ENCODE data around the gene RHBG. TPM values are rescaled to one million over a fixed set of nuclear protein-coding genes. Genes with fewer than 3 reads are reported as not detected.

RHBG gene
- total and polyA plus RNA-seq, 2 donors, result 0.05 to 0.37 TPM

DNA sequence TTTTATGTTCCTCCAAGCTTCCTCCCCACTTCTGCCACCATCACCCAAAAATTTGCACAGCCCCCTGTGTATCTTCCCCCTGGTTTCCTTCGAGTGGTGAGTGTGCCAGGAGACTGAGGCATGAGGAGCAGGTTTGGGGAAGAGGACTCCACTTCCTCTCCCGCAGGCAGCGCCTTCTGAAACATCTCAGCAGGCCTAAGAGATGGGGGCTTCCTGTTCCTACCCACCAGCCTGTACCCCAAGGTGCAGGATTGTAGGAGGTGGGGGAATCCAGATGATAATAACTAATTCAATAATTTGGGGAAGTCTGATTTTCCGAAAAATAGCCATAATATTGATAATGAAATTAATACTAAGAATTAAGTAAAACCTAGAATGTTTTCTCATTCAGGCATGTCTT, 62.4 kb downstream of the RHBG start:
- Histone ChIP-seq H3K36me3 (ENCODE audit: control insufficient read depth in 2 of 2, insufficient read depth in 2 of 2, low read length in 1 of 2) (no peaks in the 10 kb centered on the region), H3K4me1 (ENCODE audit: control insufficient read depth in 2 of 2, insufficient read depth in 2 of 2, low read length in 2 of 2) (peaks cover 7 to 10% of the 10 kb centered on the region in 2 donors), H3K27me3 (ENCODE audit: control insufficient read depth in 2 of 2, insufficient read depth in 1 of 2, low read length in 1 of 2) (peaks cover 61 to 100% of the 10 kb centered on the region in 2 donors), H3K27ac (ENCODE audit: low read depth in 1 of 2, low read length in 1 of 2) (no peak overlapping the region), H3K4me3 (ENCODE audit: low read length in 2 of 2) (no peak overlapping the region), H3K9me3 (ENCODE audit: control insufficient read depth in 2 of 2, insufficient read depth in 1 of 2, low read length in 1 of 2) (no peaks in the 10 kb centered on the region)
- no peak for DNase-seq (ENCODE audit: low read depth in 6 of 9, low spot score in 9 of 9)
- WGBS, result 19% methylated on average over 4 of the region's 4 CpGs

DNA sequence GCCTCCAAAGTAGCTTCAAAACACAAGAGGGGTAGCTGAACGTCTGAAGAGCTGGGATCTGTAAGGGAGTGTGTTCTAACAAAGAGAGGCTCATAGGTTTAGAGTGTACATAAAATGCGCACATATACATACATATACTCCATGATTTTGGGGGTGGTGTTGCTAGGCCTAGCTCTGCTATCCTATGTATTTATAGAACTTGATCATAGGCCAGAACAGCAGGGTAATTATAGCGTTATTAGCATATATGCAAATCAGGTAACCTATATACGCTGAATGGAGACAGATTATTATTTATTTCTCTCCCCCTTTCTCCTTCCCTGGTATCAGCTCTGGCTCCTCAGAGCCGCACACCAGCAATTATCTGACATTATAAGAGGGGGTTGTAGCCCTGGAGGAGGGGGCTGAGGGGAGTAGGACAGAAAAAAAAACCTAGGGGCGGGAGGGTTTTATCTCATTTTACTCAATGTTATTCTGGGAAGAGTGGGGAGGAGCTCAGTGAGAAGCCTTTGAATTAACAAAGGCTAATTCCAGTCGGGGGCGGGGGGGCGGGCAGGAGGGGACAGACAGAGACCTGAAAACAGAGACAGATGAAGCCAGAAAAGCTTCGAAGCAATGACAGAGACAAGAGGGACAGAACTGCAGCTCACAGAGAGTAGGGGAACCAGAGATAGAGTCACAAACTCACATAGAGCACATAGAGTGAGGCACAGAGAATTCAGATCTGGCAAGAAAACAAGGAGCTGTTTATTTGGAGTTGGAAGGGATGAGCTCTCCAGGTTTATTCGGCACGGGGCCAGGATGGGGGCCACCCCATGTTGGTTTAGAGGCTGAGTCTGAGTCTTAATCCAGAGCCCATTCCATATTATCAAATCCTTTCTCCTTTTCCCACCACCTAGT, 63.0 kb downstream of the RHBG start:
- H3K27me3 ChIP-seq (ENCODE audit: control insufficient read depth in 2 of 2, insufficient read depth in 1 of 2, low read length in 1 of 2), result peaks cover 60 to 100% of the 10 kb centered on the region in 2 donors
- no peak overlapping the region for H3K27ac ChIP-seq (ENCODE audit: low read depth in 1 of 2, low read length in 1 of 2)
- peaks cover 7 to 12% of the 10 kb centered on the region in 2 donors for H3K4me1 ChIP-seq (ENCODE audit: control insufficient read depth in 2 of 2, insufficient read depth in 2 of 2, low read length in 2 of 2)
- H3K4me3 ChIP-seq (ENCODE audit: low read length in 2 of 2), result no peak overlapping the region
- no peaks in the 10 kb centered on the region for H3K9me3 ChIP-seq (ENCODE audit: control insufficient read depth in 2 of 2, insufficient read depth in 1 of 2, low read length in 1 of 2)
- H3K36me3 ChIP-seq (ENCODE audit: control insufficient read depth in 2 of 2, insufficient read depth in 2 of 2, low read length in 1 of 2), result no peaks in the 10 kb centered on the region
- 18% methylated on average over 12 of the region's 12 CpGs for WGBS
- no peak for DNase-seq (ENCODE audit: low read depth in 6 of 9, low spot score in 9 of 9)

DNA sequence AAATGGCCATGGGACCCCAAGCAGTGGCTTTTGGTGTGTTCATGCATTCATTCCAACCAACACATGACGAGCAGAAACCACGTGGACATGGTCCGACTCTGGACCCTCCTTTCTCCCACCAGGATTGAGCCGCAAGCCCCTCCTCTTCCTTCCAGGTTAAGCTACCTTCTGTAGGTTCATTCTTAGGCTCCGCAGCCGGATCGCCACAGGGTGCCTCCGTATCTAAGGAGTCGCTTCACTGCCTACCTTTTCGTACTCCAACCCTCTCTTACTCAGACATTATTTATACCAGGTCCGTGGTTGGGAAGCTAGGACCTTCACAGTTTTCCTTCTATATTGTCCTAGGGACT, 63.6 kb downstream of the RHBG start:
- Histone ChIP-seq H3K27ac (ENCODE audit: low read depth in 1 of 2, low read length in 1 of 2) (no peak overlapping the region), H3K27me3 (ENCODE audit: control insufficient read depth in 2 of 2, insufficient read depth in 1 of 2, low read length in 1 of 2) (peaks cover 64 to 100% of the 10 kb centered on the region in 2 donors), H3K36me3 (ENCODE audit: control insufficient read depth in 2 of 2, insufficient read depth in 2 of 2, low read length in 1 of 2) (no peaks in the 10 kb centered on the region), H3K4me1 (ENCODE audit: control insufficient read depth in 2 of 2, insufficient read depth in 2 of 2, low read length in 2 of 2) (peaks cover 7 to 12% of the 10 kb centered on the region in 2 donors), H3K4me3 (ENCODE audit: low read length in 2 of 2) (no peak overlapping the region), H3K9me3 (ENCODE audit: control insufficient read depth in 2 of 2, insufficient read depth in 1 of 2, low read length in 1 of 2) (no peaks in the 10 kb centered on the region)
- DNase-seq (ENCODE audit: low read depth in 6 of 9, low spot score in 9 of 9), result no peak
- WGBS, result 6% methylated on average over 11 of the region's 11 CpGs

DNA sequence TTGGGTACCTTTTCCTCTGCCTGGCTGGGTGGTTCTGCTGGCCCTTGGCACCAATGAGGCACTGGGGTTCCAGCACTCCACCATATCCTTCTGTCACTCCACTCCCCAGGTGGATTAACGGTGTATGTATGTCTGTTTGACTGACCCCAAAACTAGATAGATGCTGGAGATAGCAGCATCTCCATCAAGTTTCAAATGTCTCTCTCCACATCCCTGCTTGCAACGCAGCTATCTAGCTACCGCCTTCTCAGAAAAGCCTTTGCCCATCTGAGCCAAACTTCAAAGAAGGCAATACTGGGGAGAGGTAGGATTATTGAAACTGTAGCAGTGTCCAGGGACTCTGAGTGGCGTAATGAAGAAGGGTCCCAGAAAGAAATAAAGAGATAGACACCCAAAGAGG, 64.0 kb downstream of the RHBG start:
- H3K27me3 ChIP-seq (ENCODE audit: control insufficient read depth in 2 of 2, insufficient read depth in 1 of 2, low read length in 1 of 2), result peaks cover 66 to 100% of the 10 kb centered on the region in 2 donors
- H3K27ac ChIP-seq (ENCODE audit: low read depth in 1 of 2, low read length in 1 of 2), result no peak overlapping the region
- no peaks in the 10 kb centered on the region for H3K9me3 ChIP-seq (ENCODE audit: control insufficient read depth in 2 of 2, insufficient read depth in 1 of 2, low read length in 1 of 2)
- H3K4me3 ChIP-seq (ENCODE audit: low read length in 2 of 2), result no peak overlapping the region
- H3K36me3 ChIP-seq (ENCODE audit: control insufficient read depth in 2 of 2, insufficient read depth in 2 of 2, low read length in 1 of 2), result no peaks in the 10 kb centered on the region
- H3K4me1 ChIP-seq (ENCODE audit: control insufficient read depth in 2 of 2, insufficient read depth in 2 of 2, low read length in 2 of 2), result peaks cover 7 to 12% of the 10 kb centered on the region in 2 donors
- WGBS, result 34% methylated on average over 4 of the region's 4 CpGs
- DNase-seq (ENCODE audit: low read depth in 6 of 9, low spot score in 9 of 9), result no peak

DNA sequence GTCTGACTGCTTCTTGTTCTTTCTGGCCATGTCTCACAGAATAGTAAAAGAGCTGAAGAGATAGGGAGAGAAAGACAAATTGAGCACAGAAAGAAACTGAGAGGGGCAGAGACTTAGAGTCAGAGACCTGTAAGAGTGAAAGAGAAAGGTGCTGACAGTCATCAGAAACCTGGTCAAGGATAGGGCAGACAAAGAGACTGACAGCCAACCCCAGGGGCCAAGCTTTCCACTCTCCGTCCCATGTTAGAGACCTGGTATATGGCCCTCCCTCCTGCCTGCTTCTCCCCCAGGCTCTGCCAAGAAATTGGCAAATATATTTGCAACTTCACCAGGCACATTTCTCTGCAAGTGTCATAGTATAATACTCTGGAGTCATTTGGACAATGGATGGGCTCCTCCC, 64.6 kb downstream of the RHBG start:
- peaks cover 7 to 12% of the 10 kb centered on the region in 2 donors for H3K4me1 ChIP-seq (ENCODE audit: control insufficient read depth in 2 of 2, insufficient read depth in 2 of 2, low read length in 2 of 2)
- no peaks in the 10 kb centered on the region for H3K36me3 ChIP-seq (ENCODE audit: control insufficient read depth in 2 of 2, insufficient read depth in 2 of 2, low read length in 1 of 2)
- H3K27me3 ChIP-seq (ENCODE audit: control insufficient read depth in 2 of 2, insufficient read depth in 1 of 2, low read length in 1 of 2), result peaks cover 72 to 100% of the 10 kb centered on the region in 2 donors
- WGBS, result 72% methylated on average over 1 of the region's 1 CpG
- H3K4me3 ChIP-seq (ENCODE audit: low read length in 2 of 2), result no peak overlapping the region
- no peak overlapping the region for H3K27ac ChIP-seq (ENCODE audit: low read depth in 1 of 2, low read length in 1 of 2)
- no peaks in the 10 kb centered on the region for H3K9me3 ChIP-seq (ENCODE audit: control insufficient read depth in 2 of 2, insufficient read depth in 1 of 2, low read length in 1 of 2)
- DNase-seq (ENCODE audit: low read depth in 6 of 9, low spot score in 9 of 9), result no peak

Other genes starting within 250 kb of the RHBG start
- 6.4 TPM for gene SEMA4A, start 215.6 kb upstream of the RHBG start, total RNA-seq
- gene SEMA4A, start 215.6 kb upstream of the RHBG start, polyA plus RNA-seq, result 14.8 TPM
- gene SLC25A44, start 175.1 kb upstream of the RHBG start, total RNA-seq, result 8.8 TPM
- 10.7 TPM for gene SLC25A44, start 175.1 kb upstream of the RHBG start, polyA plus RNA-seq
- 56.8 TPM for gene PMF1, start 156.2 kb upstream of the RHBG start, total RNA-seq
- 67.4 TPM for gene PMF1, start 156.2 kb upstream of the RHBG start, polyA plus RNA-seq
- 0.66 TPM for gene BGLAP, start 127.0 kb upstream of the RHBG start, total RNA-seq
- gene BGLAP, start 127.0 kb upstream of the RHBG start, polyA plus RNA-seq, result 4.3 TPM
- gene PAQR6, start 121.2 kb upstream of the RHBG start, total RNA-seq, result 0.61 TPM
- 8.6 TPM for gene PAQR6, start 121.2 kb upstream of the RHBG start, polyA plus RNA-seq
- 32.3 TPM for gene SMG5, start 86.4 kb upstream of the RHBG start, total RNA-seq
- 28.2 TPM for gene SMG5, start 86.4 kb upstream of the RHBG start, polyA plus RNA-seq
- 3.4 TPM for gene TMEM79, start 84.9 kb upstream of the RHBG start, total RNA-seq
- gene TMEM79, start 84.9 kb upstream of the RHBG start, polyA plus RNA-seq, result 10.2 TPM
- gene GLMP, start 73.5 kb upstream of the RHBG start, total RNA-seq, result 20.3 TPM
- 40.0 TPM for gene GLMP, start 73.5 kb upstream of the RHBG start, polyA plus RNA-seq
- gene VHLL, start 69.9 kb upstream of the RHBG start, total RNA-seq, result not detected
- gene VHLL, start 69.9 kb upstream of the RHBG start, polyA plus RNA-seq, result 0.09 TPM
- 296 TPM for gene CCT3, start 30.9 kb upstream of the RHBG start, total RNA-seq
- 114 TPM for gene CCT3, start 30.9 kb upstream of the RHBG start, polyA plus RNA-seq
- gene TSACC, start 30.7 kb upstream of the RHBG start, total RNA-seq, result 0.71 TPM
- gene TSACC, start 30.7 kb upstream of the RHBG start, polyA plus RNA-seq, result 0.27 TPM
- gene MEF2D, start 131.6 kb downstream of the RHBG start, total RNA-seq, result 8.3 TPM
- 26.3 TPM for gene MEF2D, start 131.6 kb downstream of the RHBG start, polyA plus RNA-seq
- gene IQGAP3, start 203.4 kb downstream of the RHBG start, total RNA-seq, result 2.5 TPM
- gene IQGAP3, start 203.4 kb downstream of the RHBG start, polyA plus RNA-seq, result 1.0 TPM
- 12.9 TPM for gene TTC24, start 210.5 kb downstream of the RHBG start, total RNA-seq
- 13.4 TPM for gene TTC24, start 210.5 kb downstream of the RHBG start, polyA plus RNA-seq
- 64.4 TPM for gene NAXE, start 222.6 kb downstream of the RHBG start, total RNA-seq
- gene NAXE, start 222.6 kb downstream of the RHBG start, polyA plus RNA-seq, result 40.2 TPM
- 11.6 TPM for gene GPATCH4, start 232.3 kb downstream of the RHBG start, total RNA-seq
- 12.0 TPM for gene GPATCH4, start 232.3 kb downstream of the RHBG start, polyA plus RNA-seq